HG02623 (cell line): Measurements from ENCODE around the gene RESF1.
A peak's percentile ranks its signal among the peaks of the same experiment; 100 is the strongest.
"Not testable (repeated sequence)": the region's sequence is repeated elsewhere in the genome, so short reads cannot be mapped to it uniquely, and the experiment has no call there.

Source experiments
- ATAC-seq: cut with Tn5 transposase; IDR thresholded peaks from one replicate; pipeline ENCODE4 v1.9.1; 2021; ENCODE audit warnings: moderate library complexity; ENCODE audit not compliant: unreplicated experiment

Gene RESF1, protein sequence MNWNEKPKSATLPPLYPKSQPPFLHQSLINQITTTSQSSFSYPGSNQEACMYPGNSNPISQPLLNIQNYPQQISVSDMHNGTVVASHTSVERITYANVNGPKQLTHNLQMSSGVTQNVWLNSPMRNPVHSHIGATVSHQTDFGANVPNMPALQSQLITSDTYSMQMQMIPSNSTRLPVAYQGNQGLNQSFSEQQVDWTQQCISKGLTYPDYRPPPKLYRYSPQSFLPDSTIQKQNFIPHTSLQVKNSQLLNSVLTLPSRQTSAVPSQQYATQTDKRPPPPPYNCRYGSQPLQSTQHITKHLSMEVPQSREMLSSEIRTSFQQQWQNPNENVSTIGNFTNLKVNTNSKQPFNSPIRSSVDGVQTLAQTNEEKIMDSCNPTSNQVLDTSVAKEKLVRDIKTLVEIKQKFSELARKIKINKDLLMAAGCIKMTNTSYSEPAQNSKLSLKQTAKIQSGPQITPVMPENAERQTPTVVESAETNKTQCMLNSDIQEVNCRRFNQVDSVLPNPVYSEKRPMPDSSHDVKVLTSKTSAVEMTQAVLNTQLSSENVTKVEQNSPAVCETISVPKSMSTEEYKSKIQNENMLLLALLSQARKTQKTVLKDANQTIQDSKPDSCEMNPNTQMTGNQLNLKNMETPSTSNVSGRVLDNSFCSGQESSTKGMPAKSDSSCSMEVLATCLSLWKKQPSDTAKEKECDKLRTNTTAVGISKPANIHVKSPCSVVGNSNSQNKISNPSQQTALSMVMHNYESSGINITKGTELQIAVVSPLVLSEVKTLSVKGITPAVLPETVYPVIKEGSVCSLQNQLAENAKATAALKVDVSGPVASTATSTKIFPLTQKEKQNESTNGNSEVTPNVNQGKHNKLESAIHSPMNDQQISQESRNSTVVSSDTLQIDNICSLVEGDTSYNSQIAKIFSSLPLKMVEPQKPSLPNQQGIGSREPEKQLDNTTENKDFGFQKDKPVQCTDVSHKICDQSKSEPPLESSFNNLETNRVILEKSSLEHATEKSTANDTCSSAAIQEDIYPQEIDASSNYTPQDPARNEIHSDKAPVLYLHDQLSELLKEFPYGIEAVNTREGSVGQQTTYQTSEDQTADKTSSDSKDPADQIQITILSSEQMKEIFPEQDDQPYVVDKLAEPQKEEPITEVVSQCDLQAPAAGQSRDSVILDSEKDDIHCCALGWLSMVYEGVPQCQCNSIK (N-terminal part only)

DNA sequence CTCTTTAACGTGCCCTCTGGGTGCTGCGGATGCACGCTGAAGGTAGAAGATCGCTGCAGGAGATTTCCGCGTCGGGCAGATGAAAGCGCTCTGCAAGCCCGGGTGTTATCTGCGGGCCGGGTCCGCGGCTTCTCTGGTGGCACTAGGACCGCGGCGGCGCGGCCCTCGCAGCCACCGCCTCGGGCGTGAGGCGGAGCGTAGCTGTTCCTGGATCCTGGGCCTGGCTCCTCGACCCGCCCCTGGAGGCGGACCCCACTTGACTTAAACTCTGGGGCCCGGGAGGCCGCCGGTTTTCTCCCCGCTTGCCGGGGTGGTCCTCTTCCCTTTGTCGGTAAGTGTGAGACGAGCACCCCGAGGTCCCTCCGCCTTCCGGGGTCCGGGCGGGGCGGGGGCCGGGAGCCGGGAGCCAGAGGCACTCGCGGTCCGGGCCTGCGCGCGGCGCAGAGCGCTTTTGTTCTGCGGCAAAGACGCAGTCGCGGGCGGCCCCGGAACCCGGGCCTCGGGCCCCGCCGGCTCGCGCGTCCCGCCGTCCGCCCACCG is at the start of gene RESF1:
RESF1 (plus strand) TSS at position 255 of the 540 bp plus-strand sequence. CDS start 21,541 bp downstream, outside the sequence.
- peak; percentile 88 for ATAC-seq

DNA sequence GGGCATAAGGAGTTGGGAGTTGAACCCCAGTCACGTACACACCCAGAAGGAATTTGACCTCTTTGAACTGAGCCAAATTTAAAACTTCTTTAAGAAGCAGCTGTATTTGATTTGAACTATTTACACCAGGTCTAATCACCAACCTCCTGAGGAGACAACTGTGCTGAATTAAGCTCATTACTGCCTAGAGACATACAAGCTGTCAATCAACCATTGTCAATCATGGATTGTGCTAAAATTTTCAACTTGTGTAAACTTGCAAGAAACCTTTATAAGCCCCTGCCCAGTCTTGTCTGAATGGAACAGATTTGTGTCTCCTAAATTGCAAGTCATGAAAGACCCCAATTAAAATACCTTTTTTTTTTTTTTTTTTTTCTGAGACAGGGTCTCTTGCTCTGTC is 44.3 kb upstream of the RESF1 start:
- ATAC-seq: no peak

DNA sequence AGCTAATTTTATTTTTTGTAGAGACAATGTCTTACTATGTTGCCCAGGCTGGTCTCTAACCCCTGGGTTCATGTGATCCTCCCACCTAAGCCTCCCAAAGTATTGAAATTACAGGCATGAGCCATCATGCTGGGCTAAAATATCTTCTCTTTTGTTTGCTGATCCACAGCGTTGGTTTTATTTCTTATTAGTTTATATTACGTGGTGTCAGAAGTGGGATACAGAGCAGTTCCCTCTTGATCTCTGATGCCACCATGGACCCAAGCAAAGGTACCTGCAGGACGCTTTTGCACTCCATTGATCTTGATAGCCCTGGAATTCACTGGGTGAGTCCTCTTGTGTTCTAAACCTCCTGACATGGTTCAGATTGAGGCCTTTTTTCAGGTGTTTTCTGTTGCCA is 43.8 kb upstream of the RESF1 start:
- ATAC-seq: no peak

DNA sequence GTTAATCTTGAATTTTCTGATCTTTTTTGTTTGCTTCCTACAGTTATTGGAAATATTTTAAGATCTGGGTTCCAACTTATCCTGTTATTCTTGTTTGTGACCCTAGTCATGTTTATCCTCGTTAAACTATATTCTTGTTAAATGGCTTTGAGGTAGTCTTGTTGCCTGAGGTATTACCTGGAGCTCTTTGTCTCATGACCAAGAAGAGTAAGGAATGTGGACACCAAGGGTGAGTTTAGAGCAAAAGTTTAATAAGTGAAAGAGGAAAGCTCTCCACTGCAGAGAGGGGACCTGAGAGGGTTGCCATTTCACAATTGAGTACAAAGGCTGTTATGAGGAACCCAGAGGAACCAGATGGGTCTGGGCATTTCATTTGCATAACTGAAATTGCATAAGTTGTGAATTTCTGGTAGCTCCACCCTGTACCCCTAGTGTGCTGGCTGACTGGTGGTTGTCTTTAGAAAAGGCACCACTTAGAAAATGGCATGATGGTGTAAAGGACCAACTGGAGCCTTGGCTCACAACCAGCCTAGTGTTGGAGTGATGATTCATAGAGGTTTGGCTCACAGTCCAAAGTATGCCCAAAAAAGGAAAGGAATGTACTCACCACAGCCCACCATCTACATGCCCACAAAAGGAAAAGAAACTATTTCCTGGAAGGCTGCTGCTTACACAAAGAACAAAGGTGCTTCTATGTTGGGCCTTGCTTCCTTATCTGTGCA is 36.7 kb upstream of the RESF1 start:
- ATAC-seq: no peak

DNA sequence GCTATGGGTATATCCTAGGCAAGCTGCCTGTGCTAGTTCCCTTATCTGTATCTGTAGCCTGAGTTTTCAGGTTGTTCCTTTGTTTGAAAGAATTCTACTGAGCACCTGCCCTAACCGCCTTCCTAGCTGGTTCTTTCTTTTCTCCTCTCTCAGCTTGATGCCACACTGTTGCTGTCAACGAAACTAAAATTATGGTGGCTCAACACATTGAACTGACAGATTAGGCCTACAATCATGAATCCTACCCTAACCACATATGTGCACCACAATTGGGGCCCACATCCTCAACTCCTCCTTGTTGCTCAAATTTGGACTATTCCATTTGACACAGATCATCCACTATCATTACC is 36.2 kb upstream of the RESF1 start:
- no peak for ATAC-seq

DNA sequence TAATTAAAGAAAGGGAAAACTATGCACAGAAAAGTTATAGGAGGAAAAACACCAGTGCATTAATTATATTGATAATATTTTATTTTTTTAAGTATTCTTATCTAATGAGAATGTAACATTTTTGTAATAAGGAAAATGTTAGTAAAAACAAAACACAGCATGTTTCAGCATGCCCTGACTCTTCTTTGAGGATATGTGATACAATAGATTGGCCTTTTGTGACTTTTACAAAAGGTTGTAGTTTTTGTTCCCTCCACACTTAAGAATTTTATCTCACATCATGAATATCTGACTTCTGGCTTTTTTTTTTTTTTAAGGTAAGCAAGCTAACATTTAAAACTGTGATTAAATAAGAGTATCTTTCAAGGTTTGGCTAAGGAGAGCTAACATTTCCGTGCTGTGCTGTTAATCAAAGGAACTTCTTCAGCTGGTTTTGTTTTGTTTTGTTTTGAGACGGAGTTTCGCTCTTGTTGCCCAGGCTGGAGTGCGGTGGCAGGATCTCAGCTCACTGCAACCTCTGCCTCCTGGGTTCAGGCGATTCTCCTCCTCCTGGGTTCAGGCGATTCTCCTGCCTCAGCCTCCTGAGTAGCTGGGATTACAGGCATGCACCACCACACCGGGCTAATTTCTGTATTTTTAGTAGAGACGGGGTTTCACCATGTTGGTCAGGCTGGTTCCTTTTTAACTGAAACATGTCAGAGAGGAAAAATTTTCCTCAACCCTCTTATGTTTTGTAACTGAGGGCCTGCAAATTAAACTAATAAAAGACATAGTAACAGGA is 30.8 kb upstream of the RESF1 start:
- no peak for ATAC-seq

DNA sequence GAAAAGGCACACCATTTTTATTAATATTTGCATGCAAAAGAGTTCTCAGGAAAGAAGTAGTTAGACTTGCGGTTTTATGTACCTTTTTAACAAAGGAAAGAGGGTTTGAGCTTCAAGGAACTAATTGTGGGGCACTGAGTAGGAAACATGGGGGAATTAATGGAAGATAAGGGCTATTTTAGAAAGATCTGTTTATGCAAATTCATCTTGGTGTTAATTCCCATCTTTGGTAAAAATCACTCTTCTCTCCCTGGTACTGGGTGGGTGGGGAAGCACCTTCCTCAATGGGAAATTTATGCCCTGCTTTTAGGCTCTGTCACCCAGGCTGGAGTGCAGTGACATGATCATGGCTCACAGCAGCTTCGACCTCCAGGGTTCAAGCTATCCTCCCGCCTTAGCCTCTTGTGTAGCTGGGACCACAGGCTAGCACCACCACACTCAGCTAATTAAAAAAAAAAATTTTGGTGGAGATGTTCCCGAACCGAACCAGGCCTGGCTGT is 30.1 kb upstream of the RESF1 start:
- no peak for ATAC-seq

DNA sequence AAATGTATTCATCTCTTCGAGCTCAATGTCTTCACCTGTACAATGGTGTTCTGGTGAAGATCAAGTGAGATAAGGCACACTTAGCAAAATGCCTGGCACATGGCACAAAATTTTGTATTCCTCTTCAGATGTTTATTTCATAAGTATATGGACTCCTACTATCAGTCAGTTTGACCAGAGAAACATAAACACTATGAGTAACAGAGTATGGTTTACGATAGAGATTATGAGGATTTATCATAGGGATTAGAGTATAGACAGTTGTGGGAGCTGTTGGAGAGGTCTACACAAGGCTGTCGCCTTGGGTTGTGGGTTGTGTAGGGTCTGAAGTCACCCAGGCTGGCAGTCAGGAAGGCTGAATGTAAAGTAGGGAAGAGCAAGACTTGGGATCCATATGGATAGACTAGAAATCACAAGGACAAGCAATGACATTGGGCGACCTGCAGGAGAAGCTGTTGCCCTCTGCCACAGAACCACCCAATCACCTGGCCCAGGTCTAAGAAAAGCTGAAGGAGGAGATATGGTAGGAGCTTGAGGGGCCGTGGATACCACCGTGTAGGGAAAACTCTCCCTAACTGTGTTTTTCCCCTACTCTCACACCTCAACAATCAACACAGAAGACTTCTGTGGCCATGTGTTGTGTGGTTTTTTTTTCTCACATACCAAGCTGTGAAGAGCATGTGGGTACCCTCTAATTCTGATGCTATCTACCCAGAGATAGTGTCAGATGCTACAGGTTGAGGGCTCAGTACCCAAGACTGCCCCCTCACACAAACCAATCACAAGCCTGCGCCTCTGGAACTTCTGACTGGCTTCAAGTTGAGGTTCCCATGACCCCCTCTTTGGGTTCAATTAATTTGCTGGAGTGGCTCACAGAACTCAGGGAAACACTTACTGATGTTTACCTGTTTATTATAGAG is 27.2 kb upstream of the RESF1 start:
- ATAC-seq: no peak

DNA sequence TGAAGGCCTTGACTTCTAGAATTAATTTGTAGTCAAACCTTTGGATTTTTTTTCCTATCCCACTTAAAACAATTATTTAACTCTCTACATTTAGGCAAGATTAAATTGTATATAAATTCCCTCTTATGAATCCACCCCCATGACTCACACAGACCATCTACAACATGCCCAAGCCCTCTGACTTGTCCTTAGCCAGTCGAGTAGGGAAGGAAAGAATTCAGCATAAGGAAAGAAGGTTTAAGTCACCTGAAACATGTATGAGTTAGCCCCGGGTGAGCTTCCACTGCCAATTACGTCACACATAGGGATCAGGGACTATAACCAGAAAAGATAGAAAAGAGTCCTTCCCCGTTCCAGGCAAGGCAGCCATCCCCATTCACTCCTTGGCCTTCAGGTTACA is 14.9 kb upstream of the RESF1 start:
- ATAC-seq: no peak

DNA sequence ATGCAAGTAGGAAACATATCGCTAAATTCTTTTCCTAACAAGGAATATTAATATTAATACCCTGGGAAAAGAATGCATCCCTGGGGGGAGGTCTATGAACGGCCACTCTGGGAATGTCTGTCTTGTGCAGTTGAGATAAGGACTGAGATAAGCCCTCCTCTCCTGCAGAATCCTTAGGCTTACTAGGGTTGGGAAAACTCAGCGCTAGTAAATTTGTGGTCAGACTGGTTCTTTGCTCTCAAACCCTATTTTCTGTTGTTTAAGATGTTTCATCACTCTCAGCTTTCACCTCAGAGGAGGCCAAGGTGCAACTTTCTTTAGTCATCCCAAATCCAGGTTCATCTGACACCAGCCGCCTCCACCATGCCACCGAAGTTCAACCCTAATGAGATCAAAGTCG is 11.2 kb upstream of the RESF1 start:
- no peak for ATAC-seq

DNA sequence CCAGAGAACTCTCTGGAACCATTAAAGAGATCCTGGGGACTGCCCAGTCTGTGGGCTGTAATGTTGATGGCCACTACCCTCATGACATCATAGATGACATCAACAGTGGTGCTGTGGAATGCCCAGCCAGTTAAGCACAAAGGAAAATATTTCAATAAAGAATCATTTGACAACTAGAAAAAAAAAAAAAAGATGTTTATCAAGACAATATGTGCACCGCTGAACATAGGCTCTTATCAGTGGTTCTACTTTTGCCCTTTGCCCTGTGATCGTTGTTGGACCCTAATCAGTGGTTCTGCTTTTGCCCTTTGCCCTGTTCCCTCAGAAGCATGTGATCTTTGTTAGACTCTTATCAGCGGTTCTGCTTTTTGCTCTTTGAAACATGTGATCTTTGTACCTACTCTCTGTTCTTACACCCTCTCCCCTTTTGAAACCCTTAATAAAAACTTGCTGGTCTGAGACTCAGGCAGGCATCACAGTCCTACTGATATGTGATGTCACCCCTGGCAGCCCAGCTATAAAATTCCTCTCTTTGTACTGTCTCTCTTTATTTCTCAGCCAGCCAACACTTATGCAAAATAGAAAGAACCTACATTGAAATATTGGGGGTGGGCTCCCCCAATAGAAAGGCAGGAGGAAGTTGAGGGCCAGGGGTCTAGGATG is 10.4 kb upstream of the RESF1 start:
- not testable (repeated sequence) for ATAC-seq

DNA sequence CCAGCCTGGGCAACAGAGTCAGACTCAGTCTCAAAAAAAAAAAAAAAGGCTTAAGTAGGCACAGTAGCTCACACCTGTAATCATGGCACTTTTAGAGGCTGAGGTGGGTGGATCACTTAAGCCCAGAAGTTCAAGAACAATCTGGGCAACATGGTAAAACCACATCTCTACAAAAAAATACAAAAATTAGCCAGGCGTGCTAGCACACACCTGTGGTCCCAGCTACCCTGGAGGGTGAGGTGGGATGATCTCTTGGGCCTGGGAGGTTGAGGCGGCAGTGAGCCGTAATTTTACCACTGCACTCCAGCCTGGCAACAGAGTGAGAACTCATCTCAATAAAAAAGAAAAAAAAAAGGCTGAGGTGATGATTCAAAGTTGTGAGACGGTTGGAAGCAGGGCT is 9.1 kb upstream of the RESF1 start:
- no peak for ATAC-seq

DNA sequence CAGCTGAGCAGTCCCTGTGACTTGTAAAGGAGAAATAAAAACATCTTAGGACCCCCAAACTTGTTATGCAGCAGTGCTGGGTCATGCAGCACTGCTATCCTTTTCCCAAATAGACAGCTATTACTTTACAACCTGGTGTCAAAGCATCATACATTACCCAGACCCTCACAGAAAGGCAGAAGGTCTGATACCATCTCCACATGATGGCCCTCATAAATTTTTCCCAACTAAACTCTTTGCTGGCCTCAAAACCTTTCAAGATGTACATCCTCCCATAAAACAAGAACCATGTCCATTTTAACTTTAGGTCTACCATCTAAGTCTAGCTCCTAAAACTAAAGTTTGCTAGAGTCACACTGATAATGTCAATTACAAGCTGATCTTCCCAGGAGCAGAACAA is 8.7 kb upstream of the RESF1 start:
- no peak for ATAC-seq

DNA sequence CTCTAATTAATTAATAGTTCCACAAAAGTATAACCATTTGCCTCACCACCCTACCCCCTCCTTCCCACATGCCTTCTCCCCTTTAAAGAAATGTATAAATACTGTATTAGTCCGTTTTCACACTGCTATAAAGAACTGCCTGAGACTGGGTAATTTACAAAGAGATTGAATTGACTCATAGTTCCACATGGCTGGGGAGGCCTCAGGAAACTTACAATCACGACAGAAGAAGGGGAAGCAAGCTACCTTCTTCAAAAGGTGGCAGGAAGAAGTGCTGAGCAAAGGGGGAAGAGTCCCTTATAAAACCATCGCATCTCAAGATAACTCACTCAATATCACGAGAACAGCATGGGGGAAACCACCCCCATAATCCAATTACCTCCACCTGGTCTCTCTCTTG is 8.2 kb upstream of the RESF1 start:
- ATAC-seq: no peak

DNA sequence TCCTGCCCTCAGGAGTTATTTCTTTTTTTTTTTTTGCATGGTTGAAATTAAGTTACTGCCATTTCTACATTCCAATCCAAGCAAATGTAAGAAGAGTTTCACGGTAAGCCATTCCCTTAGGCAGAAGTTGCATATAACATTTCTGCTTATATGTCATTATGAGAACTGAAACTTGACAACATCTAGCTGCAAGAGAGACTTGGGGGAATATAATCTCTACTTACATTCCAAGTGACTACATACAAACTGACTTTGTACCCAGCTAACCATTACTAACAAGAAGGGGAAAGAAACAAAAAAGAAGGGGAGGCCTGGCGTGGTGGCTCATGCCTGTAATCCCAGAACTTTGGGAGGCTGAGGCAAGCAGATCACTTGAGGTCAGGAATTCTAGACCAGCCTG is 7.3 kb upstream of the RESF1 start:
- ATAC-seq: no peak

DNA sequence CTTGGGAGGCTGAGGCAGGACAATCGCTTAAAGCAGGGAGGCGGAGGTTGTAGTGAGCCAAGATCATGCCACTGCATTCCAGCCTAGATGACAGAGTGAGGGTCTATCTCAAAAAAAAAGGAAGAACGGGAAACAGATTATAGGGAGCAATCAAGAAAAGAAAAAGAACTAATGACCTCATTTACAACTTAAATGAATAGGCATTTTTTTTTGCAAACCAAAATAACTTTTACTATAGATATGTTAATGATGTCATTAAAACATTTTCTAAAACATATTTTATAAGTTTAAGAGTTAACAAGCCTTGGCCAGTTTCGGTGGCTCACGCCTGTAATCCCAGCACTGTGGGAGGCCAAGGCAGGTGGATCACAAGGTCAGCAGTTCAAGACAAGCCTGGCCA is 6.8 kb upstream of the RESF1 start:
- no peak for ATAC-seq

DNA sequence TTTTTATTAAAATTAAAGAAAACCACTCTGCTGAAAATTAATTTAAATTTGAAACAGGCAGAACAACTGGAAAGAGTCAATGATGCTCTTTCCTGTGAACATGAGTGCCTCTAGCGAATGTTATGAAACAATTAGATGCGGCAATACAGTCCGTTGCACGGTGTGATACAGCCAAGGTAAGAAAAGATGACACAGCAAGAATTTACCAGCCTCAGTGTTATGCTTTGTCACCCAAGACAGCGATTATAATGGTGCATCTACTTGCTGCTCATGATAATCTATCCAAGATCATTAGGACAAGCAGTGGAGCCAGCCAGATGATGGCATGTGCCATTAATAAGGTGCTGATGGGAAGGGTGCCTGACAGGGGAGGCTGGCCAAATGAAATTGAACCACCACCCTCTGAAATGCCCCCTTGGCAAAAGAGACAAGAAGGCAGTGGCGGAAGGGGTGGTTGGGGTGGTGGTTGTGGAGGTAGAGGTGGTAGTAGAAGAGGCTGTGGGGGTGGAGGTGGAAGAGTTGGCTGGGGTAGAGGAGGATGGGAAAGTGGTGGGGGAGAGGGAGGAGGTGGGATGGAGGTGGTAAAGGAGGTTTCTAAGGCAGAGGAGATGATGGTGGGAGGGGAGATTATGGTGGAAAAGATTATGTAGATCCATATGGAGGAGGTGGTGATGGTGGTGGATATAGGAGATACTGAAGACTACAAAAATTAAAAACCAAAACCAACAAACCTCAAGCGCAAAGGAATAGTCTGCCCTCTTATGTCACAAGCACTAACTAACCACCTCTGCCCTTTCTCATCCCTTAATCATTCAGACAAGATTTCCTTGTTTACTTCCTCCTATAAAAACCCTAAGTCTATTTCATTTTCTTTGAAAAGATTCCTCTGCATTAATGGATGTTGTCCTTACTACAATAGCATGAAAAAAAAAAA is 4.0 kb upstream of the RESF1 start:
- ATAC-seq: no peak
